ENCODE data around the gene NR5A2.

Gene NR5A2

GRCh38 chr1:200172311-200172710 is 144.8 kb downstream of the NR5A2 start:
- Histone ChIP-seq H3K9me3 (no peaks in the 10 kb centered on the region), H3K27ac (no peak overlapping the region), H3K36me3 (no peaks in the 10 kb centered on the region), H3K4me1 (ENCODE audit: control insufficient read depth in 1 of 2, insufficient read depth in 1 of 2, low read depth in 1 of 2, low read length in 1 of 2) (no peaks in the 10 kb centered on the region), H3K27me3 (no peaks in the 10 kb centered on the region), H3K4me3 (ENCODE audit: low read depth in 1 of 2, low read length in 1 of 2) (no peak overlapping the region)
- no peak for TF ChIP-seq CTCF (IDR thresholded peaks at IDR 0.05)

GRCh38 chr1:200173097-200173618 is 145.6 kb downstream of the NR5A2 start:
- no peak overlapping the region for H3K27ac ChIP-seq

GRCh38 chr1:200174525-200175295 is 147.2 kb downstream of the NR5A2 start:
- Histone ChIP-seq H3K27me3 (no peaks in the 10 kb centered on the region), H3K9me3 (no peaks in the 10 kb centered on the region), H3K27ac (no peak overlapping the region), H3K4me1 (ENCODE audit: control insufficient read depth in 1 of 2, insufficient read depth in 1 of 2, low read depth in 1 of 2, low read length in 1 of 2) (no peaks in the 10 kb centered on the region), H3K4me3 (ENCODE audit: low read depth in 1 of 2, low read length in 1 of 2) (no peak overlapping the region), H3K36me3 (no peaks in the 10 kb centered on the region)
- TF ChIP-seq CTCF (IDR thresholded peaks at IDR 0.05): no peak

More at GRCh38 chr1:200173097-200173618, 145.6 kb downstream of the NR5A2 start:
- no peaks in the 10 kb centered on the region for H3K36me3 ChIP-seq
- no peaks in the 10 kb centered on the region for H3K9me3 ChIP-seq
- no peaks in the 10 kb centered on the region for H3K4me1 ChIP-seq (ENCODE audit: control insufficient read depth in 1 of 2, insufficient read depth in 1 of 2, low read depth in 1 of 2, low read length in 1 of 2)
- no peak for TF ChIP-seq CTCF (IDR thresholded peaks at IDR 0.05)
- no peaks in the 10 kb centered on the region for H3K27me3 ChIP-seq
- H3K4me3 ChIP-seq (ENCODE audit: low read depth in 1 of 2, low read length in 1 of 2): no peak overlapping the region

DNA sequence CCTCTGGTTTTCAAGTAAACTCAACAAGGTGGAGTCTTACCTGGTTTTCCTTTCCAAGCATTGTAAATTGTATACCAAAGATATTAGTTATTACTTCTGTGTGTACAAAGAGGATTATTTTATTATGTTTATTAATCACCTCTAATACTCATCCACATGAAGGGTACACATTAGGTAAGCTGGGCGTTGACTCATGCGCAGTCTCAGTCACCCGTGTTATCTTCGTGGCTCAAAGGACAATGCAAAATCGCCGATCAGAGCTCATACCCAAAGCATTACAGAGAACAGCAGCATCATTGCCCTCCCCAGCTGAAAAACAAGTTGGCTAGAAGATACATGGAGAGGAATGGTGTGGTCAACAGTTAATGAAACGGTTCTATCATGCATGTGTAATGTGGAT is 148.7 kb downstream of the NR5A2 start:
- TF ChIP-seq CTCF (IDR thresholded peaks at IDR 0.05): no peak
- no peaks in the 10 kb centered on the region for H3K27me3 ChIP-seq
- no peak overlapping the region for H3K4me3 ChIP-seq (ENCODE audit: low read depth in 1 of 2, low read length in 1 of 2)
- H3K27ac ChIP-seq: no peak overlapping the region
- H3K36me3 ChIP-seq: no peaks in the 10 kb centered on the region
- H3K4me1 ChIP-seq (ENCODE audit: control insufficient read depth in 1 of 2, insufficient read depth in 1 of 2, low read depth in 1 of 2, low read length in 1 of 2): no peaks in the 10 kb centered on the region
- no peaks in the 10 kb centered on the region for H3K9me3 ChIP-seq

GRCh38 chr1:200176798-200177197 is 149.3 kb downstream of the NR5A2 start:
- no peak for TF ChIP-seq CTCF (IDR thresholded peaks at IDR 0.05)
- Histone ChIP-seq H3K27ac (no peak overlapping the region), H3K27me3 (no peaks in the 10 kb centered on the region), H3K4me3 (ENCODE audit: low read depth in 1 of 2, low read length in 1 of 2) (no peak overlapping the region), H3K9me3 (no peaks in the 10 kb centered on the region), H3K4me1 (ENCODE audit: control insufficient read depth in 1 of 2, insufficient read depth in 1 of 2, low read depth in 1 of 2, low read length in 1 of 2) (no peaks in the 10 kb centered on the region), H3K36me3 (no peaks in the 10 kb centered on the region)
